ENCODE data around the gene CD70. TPM values are rescaled to one million over a fixed set of nuclear protein-coding genes. Genes with fewer than 3 reads are reported as not detected.
"Not testable (repeated sequence)": the region's sequence is repeated elsewhere in the genome, so short reads cannot be mapped to it uniquely, and the experiment has no call there.

The CD70 gene
- total RNA-seq, 2 experiments from 2014 or later: 3.3 to 3.6 TPM

GRCh38 chr19:6566727-6567126 lies 24.2 kb downstream of the CD70 start:
- H3K4me3 Mint-ChIP-seq; intact Hi-C loops (cut with DNase I, micrococcal nuclease); POLR2A ChIA-PET; ATAC-seq; H3K4me1 Mint-ChIP-seq; H3K36me3 Mint-ChIP-seq (ENCODE audit: low read depth); H3K27ac Mint-ChIP-seq; DNase-seq: not testable (repeated sequence)
- H3K27me3 Mint-ChIP-seq: peaks cover 26% of the 10 kb centered on the region
- CTCF ChIA-PET: interaction anchor here (0.6 kb wide), 1 partner anchor 28 kb away, joined by 4 read pairs; no protein-coding TSS in a partner anchor
- peaks cover 11% of the 10 kb centered on the region for H3K9me3 Mint-ChIP-seq (ENCODE audit: low read depth)

DNA sequence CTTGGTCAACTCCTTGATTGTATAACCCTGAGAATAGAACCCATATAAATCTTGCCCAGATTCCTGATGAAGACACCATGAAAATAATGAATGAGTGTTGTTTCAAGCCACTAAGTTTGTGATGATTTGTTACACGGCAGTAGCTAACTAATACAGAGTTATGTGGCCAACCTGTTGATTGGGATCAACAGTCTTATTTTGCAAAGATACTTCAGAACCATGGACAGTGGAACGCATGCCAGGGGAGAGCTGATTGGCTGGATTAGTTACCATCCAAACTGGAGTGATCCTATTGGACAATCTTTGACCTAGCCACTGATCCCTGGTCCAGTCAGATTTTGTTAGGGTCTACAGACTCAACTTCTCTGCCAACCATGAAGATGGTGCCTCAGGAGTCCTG lies 26.6 kb downstream of the CD70 start:
- Mint-ChIP-seq H3K27ac (no peak overlapping the region), H3K36me3 (ENCODE audit: low read depth) (no peaks in the 10 kb centered on the region), H3K9me3 (ENCODE audit: low read depth) (peaks cover 10% of the 10 kb centered on the region), H3K27me3 (peaks cover 19% of the 10 kb centered on the region), H3K4me3 (no peak overlapping the region), H3K4me1 (no peaks in the 10 kb centered on the region)
- ATAC-seq: no peak
- peak; percentile 17 for DNase-seq
- intact Hi-C loops (cut with DNase I, micrococcal nuclease): no loop called here
- CTCF ChIA-PET: interaction anchor here (1.5 kb wide), 1 partner anchor 12 kb away, joined by 5 read pairs; no protein-coding TSS in a partner anchor
- POLR2A ChIA-PET: no interaction called here

DNA sequence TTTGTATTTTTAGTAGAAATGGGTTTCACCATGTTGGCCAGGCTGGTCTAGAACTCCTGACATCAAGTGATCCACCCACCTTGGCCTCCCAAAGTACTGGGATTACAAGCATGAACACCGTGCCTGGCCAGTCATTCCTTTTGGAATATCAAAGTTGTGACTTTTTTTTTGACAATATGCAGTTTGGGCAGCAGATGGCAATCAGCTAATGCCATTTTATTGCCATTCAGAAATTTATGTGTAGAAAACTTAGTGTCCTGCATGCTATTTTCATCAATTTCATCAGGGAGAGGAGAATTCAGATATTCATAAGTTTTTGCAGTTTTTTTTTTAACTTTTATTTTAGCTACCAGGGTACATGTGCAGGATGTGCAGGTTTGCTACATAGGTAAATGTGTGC lies 28.5 kb downstream of the CD70 start:
- DNase-seq; H3K27ac Mint-ChIP-seq; H3K4me1 Mint-ChIP-seq; POLR2A ChIA-PET; intact Hi-C loops (cut with DNase I, micrococcal nuclease); H3K4me3 Mint-ChIP-seq; H3K36me3 Mint-ChIP-seq (ENCODE audit: low read depth); ATAC-seq; H3K9me3 Mint-ChIP-seq (ENCODE audit: low read depth): not testable (repeated sequence)
- CTCF ChIA-PET: interaction anchor here (0.6 to 1.0 kb wide), 3 partner anchors 8 to 91 kb away, joined by 3 to 5 read pairs (median 3); no protein-coding TSS in a partner anchor
- peaks cover 15% of the 10 kb centered on the region for H3K27me3 Mint-ChIP-seq

- H3K4me1 Mint-ChIP-seq: peaks cover 5% of the 10 kb centered on the region
- H3K27ac Mint-ChIP-seq: no peak overlapping the region
- ChIA-PET CTCF (interaction anchor here (0.7 to 1.4 kb wide), 3 partner anchors 37 to 87 kb away, joined by 3 read pairs; no protein-coding TSS in a partner anchor), POLR2A (no interaction called here)
- no peaks in the 10 kb centered on the region for H3K9me3 Mint-ChIP-seq (ENCODE audit: low read depth)
- no peak overlapping the region for H3K4me3 Mint-ChIP-seq
- H3K36me3 Mint-ChIP-seq (ENCODE audit: low read depth): no peaks in the 10 kb centered on the region
- DNase-seq: peak; percentile 41
- no peaks in the 10 kb centered on the region for H3K27me3 Mint-ChIP-seq
- peak; percentile 45 for ATAC-seq
- intact Hi-C loops (cut with DNase I, micrococcal nuclease): loop anchor here in 1 of 2 experiments (5.0 kb wide), 1 partner anchor 36 kb away; the partner anchor contains the start of gene CD70
Observed at GRCh38 chr19:6556480-6557195, 34.3 kb downstream of the CD70 start.

- no peak overlapping the region for H3K27ac Mint-ChIP-seq
- ChIA-PET POLR2A (no interaction called here), CTCF (interaction anchor here (0.7 to 1.4 kb wide), 3 partner anchors 37 to 87 kb away, joined by 3 read pairs; no protein-coding TSS in a partner anchor)
- H3K4me1 Mint-ChIP-seq: peaks cover 5% of the 10 kb centered on the region
- no peak overlapping the region for H3K4me3 Mint-ChIP-seq
- no peaks in the 10 kb centered on the region for H3K9me3 Mint-ChIP-seq (ENCODE audit: low read depth)
- no peaks in the 10 kb centered on the region for H3K36me3 Mint-ChIP-seq (ENCODE audit: low read depth)
- no peak for DNase-seq
- ATAC-seq: no peak
- intact Hi-C loops (cut with DNase I, micrococcal nuclease): loop anchor here in 1 of 2 experiments (5.0 kb wide), 1 partner anchor 36 kb away; the partner anchor contains the start of gene CD70
- H3K27me3 Mint-ChIP-seq: no peaks in the 10 kb centered on the region
Observed at GRCh38 chr19:6556043-6556449, 34.9 kb downstream of the CD70 start.

DNA sequence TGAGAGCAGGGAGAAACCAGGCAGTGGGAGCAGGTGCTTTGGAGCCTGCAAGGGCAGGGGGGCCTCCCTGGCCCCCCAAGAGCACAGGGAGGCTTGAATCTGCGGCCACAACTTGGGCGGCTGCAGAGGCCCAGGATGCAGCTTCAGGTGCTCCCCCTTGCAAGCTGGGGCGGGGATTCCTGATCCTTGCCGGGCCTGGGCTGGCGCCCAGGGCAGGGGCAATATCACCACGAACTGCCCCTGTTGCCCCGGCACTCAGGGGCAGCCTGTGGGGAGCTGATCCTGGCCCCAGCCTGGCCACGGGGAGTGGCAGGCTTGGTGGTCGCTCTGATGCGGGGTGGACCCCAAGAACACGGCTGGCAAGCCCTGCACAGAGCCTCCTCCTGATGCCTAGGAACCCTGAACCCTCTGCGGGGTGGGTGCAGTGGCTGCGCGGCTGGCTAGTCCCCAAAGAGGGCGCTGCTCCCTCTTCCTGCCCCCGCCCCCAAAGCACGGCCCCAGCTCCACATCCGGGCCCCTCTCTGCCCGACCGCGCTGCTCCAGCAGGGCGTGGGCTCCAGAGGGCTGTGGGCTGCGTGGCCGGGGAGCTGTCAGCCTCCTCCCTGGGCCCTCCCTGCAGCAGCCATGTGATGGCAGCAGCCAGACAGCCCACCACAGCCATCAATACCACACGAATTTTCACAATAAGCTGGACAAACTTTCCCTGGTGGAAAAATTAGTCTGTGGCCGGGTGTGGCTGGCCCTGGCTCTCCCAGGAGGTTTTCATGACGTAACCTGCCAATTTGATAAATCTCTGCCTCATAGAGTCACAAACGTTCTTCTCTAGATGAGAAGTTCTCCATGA lies 39.1 kb downstream of the CD70 start:
- Mint-ChIP-seq H3K4me3 (no peak overlapping the region), H3K27ac (no peak overlapping the region), H3K9me3 (ENCODE audit: low read depth) (no peaks in the 10 kb centered on the region), H3K27me3 (no peaks in the 10 kb centered on the region), H3K4me1 (peaks cover 1% of the 10 kb centered on the region), H3K36me3 (ENCODE audit: low read depth) (no peaks in the 10 kb centered on the region)
- DNase-seq (peak; percentile 78), ATAC-seq (peak; percentile 93)
- intact Hi-C loops (cut with DNase I, micrococcal nuclease): no loop called here
- ChIA-PET POLR2A (no interaction called here), CTCF (interaction anchor here (0.6 to 1.6 kb wide), 11 partner anchors 12 to 570 kb away, joined by 3 to 6 read pairs (median 3); no protein-coding TSS in a partner anchor)

DNA sequence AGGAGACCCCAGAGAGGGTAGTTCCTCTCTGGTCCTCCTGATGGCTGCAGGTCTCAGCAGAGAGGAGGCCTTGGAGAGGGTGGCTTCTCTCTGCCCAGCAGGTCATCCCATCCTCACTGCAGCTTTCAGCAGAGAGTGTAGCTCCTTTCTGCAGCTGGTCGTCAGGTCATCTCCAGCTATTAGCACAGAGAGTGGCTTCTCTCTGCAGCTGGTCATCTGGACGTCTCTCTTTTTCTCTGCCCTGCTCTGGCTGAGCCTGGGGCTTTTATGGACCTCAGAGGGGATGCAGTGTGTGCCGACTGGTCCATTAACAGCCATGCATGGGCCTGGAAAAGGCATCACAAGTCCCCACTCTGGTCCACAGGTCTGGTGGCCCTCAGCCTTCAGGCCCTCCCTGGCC lies 39.9 kb downstream of the CD70 start:
- H3K9me3 Mint-ChIP-seq (ENCODE audit: low read depth): no peaks in the 10 kb centered on the region
- intact Hi-C loops (cut with DNase I, micrococcal nuclease): no loop called here
- ATAC-seq (no peak), DNase-seq (no peak)
- ChIA-PET POLR2A (no interaction called here), CTCF (interaction anchor here (0.6 kb wide), 1 partner anchor 13 kb away, joined by 3 read pairs; no protein-coding TSS in a partner anchor)
- no peaks in the 10 kb centered on the region for H3K4me1 Mint-ChIP-seq
- H3K4me3 Mint-ChIP-seq: no peak overlapping the region
- H3K27me3 Mint-ChIP-seq: no peaks in the 10 kb centered on the region
- no peak overlapping the region for H3K27ac Mint-ChIP-seq
- H3K36me3 Mint-ChIP-seq (ENCODE audit: low read depth): no peaks in the 10 kb centered on the region

- H3K27me3 Mint-ChIP-seq; ATAC-seq; POLR2A ChIA-PET; H3K36me3 Mint-ChIP-seq (ENCODE audit: low read depth); H3K4me1 Mint-ChIP-seq; DNase-seq; H3K27ac Mint-ChIP-seq; H3K9me3 Mint-ChIP-seq (ENCODE audit: low read depth); CTCF ChIA-PET; H3K4me3 Mint-ChIP-seq; intact Hi-C loops (cut with DNase I, micrococcal nuclease): not testable (repeated sequence)
Observed at GRCh38 chr19:6550679-6551078, 40.3 kb downstream of the CD70 start.

- ATAC-seq: no peak
- no peaks in the 10 kb centered on the region for H3K4me1 Mint-ChIP-seq
- no peaks in the 10 kb centered on the region for H3K9me3 Mint-ChIP-seq (ENCODE audit: low read depth)
- POLR2A ChIA-PET: no interaction called here
- no peaks in the 10 kb centered on the region for H3K36me3 Mint-ChIP-seq (ENCODE audit: low read depth)
- H3K27ac Mint-ChIP-seq: no peak overlapping the region
- CTCF ChIA-PET: interaction anchor here (0.6 kb wide), 2 partner anchors 203 to 641 kb away, joined by 3 to 4 read pairs; no protein-coding TSS in a partner anchor
- no peaks in the 10 kb centered on the region for H3K27me3 Mint-ChIP-seq
- intact Hi-C loops (cut with DNase I, micrococcal nuclease): no loop called here
- no peak overlapping the region for H3K4me3 Mint-ChIP-seq
- no peak for DNase-seq
Observed at GRCh38 chr19:6543866-6544347, 47.0 kb downstream of the CD70 start.

DNA sequence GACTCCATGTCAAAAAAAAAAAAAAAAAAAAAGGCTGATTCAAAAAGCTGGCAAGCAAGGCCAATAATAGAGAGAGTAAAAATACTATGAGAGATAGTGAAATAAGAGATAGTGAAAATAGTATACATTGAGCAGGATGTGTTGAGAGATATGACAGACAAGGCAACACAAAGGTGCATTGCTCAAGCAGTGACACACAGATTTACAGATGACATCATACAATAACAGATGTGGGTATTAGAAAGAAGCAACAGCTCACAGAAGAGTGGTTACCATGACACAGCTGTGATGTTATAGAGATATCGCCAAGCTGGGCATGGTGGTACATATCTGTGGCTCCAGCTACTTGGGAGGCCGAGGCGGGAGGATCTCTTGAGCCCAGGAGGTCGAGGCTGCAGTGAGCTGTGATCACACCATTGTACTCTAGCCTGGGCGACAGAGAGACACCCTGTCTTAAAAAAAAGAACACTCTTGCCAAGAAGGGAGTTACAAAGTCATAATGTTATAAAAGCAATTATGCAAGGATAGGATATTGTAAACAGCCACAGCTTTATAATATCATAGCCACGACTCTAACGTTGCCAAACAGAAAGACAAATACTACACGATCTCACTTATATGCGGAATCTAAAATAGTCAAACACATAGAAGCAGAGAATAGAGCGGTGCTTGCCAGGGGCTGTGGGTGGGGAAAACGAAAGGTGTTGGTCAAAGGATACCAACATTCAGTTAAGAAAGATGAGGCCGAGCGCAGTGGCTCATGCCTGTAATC lies 49.8 kb downstream of the CD70 start:
- ChIA-PET CTCF (no interaction called here), POLR2A (interaction anchor here (0.6 to 0.7 kb wide), 2 partner anchors 129 to 174 kb away, joined by 7 read pairs; no protein-coding TSS in a partner anchor)
- Mint-ChIP-seq H3K27ac (no peak overlapping the region), H3K27me3 (no peaks in the 10 kb centered on the region), H3K4me1 (peaks cover 10% of the 10 kb centered on the region), H3K4me3 (no peak overlapping the region), H3K9me3 (ENCODE audit: low read depth) (no peaks in the 10 kb centered on the region), H3K36me3 (ENCODE audit: low read depth) (no peaks in the 10 kb centered on the region)
- DNase-seq (no peak), ATAC-seq (no peak)
- intact Hi-C loops (cut with DNase I, micrococcal nuclease): no loop called here

- no peak overlapping the region for H3K4me3 Mint-ChIP-seq
- intact Hi-C loops (cut with DNase I, micrococcal nuclease): no loop called here
- H3K4me1 Mint-ChIP-seq: peaks cover 16% of the 10 kb centered on the region
- no peaks in the 10 kb centered on the region for H3K9me3 Mint-ChIP-seq (ENCODE audit: low read depth)
- H3K27ac Mint-ChIP-seq: no peak overlapping the region
- ChIA-PET POLR2A (no interaction called here), CTCF (interaction anchor here (1.0 kb wide), 1 partner anchor 20 kb away, joined by 3 read pairs; no protein-coding TSS in a partner anchor)
- peaks cover under 1% of the 10 kb centered on the region for H3K27me3 Mint-ChIP-seq
- ATAC-seq (no peak), DNase-seq (no peak)
- no peaks in the 10 kb centered on the region for H3K36me3 Mint-ChIP-seq (ENCODE audit: low read depth)
Observed at GRCh38 chr19:6539514-6539913, 51.4 kb downstream of the CD70 start.
